ENCODE data around the gene RREB1. TPM values are rescaled to one million over a fixed set of nuclear protein-coding genes. Genes with fewer than 3 reads are reported as not detected.
A peak's percentile ranks its signal among the peaks of the same experiment; 100 is the strongest.

RREB1 gene
- total and polyA plus RNA-seq, 3 donors from 2014 or later: 30.0 to 79.2 (median 75.0) TPM

DNA sequence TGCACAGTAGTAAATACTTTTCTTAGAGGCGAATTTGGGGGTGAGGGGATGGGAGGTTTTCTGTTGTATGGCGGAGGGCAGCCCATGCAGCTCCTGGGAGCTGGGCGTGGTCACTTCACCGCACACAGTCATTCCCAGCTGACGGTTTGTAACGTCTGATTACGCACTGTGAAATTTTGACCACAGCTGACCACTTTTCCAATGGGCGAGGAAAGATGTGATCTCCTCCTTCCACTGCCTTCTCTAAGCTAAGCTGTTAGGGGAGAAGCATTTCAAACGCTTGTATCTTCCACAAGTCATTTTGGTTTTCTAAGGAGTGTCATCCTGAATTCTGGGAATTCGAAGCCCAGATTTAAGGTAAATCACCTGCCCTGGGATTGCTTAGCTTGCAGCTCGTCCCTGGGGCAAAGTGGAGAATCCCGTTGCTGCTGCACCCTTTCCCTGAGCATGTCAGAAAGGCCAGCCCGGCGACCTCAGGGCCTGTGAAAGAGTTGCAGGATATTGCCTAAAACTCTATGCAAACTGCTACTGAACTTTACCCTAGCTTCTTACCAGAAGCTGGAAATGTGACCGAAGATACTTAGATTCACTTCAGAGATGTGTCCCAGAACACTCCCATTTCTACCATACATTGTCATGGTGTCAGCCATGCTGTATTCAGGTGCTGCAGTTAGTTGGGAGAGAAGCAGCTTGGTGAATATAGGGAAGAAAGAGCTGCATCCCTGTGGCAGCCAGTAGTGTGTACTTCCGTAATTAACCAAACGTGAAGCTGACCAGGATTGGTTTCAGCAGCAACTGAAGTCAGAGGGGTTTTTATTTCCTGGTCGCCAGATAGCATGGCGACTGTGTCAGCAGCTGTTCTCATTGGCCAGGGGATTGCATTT is 58.9 kb downstream of the RREB1 start:
- Histone ChIP-seq H3K36me3 (ENCODE audit: low read depth, missing control alignments) (no peaks in the 10 kb centered on the region), H3K4me1 (peaks cover 47% of the 10 kb centered on the region), H3K27ac (no peak overlapping the region), H3K9me3 (no peaks in the 10 kb centered on the region), H3K4me3 (no peak overlapping the region), H3K27me3 (no peaks in the 10 kb centered on the region)
- DNase-seq: no peak
- TF ChIP-seq POLR2A (IDR thresholded peaks at IDR 0.05): no peak
- WGBS, 2 donors: 86 to 87% methylated on average over 19 of the region's 19 CpGs
- intact Hi-C loops (cut with DNase I; ENCODE audit: low total_unique reads): no loop called here

- Histone ChIP-seq H3K9me3 (no peaks in the 10 kb centered on the region), H3K4me1 (peaks cover 57% of the 10 kb centered on the region), H3K4me3 (no peak overlapping the region), H3K27me3 (no peaks in the 10 kb centered on the region), H3K36me3 (ENCODE audit: low read depth, missing control alignments) (no peaks in the 10 kb centered on the region), H3K27ac (no peak overlapping the region)
- WGBS, 2 donors: 29 to 53% methylated on average over 2 to 3 of the region's 3 CpGs
- intact Hi-C loops (cut with DNase I; ENCODE audit: low total_unique reads): no loop called here
- no peak for TF ChIP-seq POLR2A (IDR thresholded peaks at IDR 0.05)
- TF ChIP-seq, protein P1, sequence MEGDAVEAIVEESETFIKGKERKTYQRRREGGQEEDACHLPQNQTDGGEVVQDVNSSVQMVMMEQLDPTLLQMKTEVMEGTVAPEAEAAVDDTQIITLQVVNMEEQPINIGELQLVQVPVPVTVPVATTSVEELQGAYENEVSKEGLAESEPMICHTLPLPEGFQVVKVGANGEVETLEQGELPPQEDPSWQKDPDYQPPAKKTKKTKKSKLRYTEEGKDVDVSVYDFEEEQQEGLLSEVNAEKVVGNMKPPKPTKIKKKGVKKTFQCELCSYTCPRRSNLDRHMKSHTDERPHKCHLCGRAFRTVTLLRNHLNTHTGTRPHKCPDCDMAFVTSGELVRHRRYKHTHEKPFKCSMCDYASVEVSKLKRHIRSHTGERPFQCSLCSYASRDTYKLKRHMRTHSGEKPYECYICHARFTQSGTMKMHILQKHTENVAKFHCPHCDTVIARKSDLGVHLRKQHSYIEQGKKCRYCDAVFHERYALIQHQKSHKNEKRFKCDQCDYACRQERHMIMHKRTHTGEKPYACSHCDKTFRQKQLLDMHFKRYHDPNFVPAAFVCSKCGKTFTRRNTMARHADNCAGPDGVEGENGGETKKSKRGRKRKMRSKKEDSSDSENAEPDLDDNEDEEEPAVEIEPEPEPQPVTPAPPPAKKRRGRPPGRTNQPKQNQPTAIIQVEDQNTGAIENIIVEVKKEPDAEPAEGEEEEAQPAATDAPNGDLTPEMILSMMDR (IDR thresholded peaks at IDR 0.05): no peak
- DNase-seq: no peak
Observed at GRCh38 chr6:7169296-7169721, 61.5 kb downstream of the RREB1 start.

- intact Hi-C loops (cut with DNase I; ENCODE audit: low total_unique reads): no loop called here
- H3K4me3 ChIP-seq: no peak overlapping the region
- peaks cover 53% of the 10 kb centered on the region for H3K4me1 ChIP-seq
- no peak for TF ChIP-seq POLR2A (IDR thresholded peaks at IDR 0.05)
- TF ChIP-seq, protein P1 (IDR thresholded peaks at IDR 0.05): no peak
- no peak for DNase-seq
- no peaks in the 10 kb centered on the region for H3K9me3 ChIP-seq
- H3K27ac ChIP-seq: peak overlapping the region in 1 of 2 donors; percentile 39
- H3K36me3 ChIP-seq (ENCODE audit: low read depth, missing control alignments): no peaks in the 10 kb centered on the region
- H3K27me3 ChIP-seq: no peaks in the 10 kb centered on the region
- WGBS, 2 donors: 74 to 96% methylated on average over 2 to 6 of the region's 6 CpGs
Observed at GRCh38 chr6:7170117-7170732, 62.5 kb downstream of the RREB1 start.

- H3K36me3 ChIP-seq (ENCODE audit: low read depth, missing control alignments): no peaks in the 10 kb centered on the region
- no peaks in the 10 kb centered on the region for H3K9me3 ChIP-seq
- DNase-seq: no peak
- no peak overlapping the region for H3K27ac ChIP-seq
- H3K27me3 ChIP-seq: no peaks in the 10 kb centered on the region
- 72 to 84% methylated on average over 10 of the region's 10 CpGs for WGBS, 2 donors
- TF ChIP-seq POLR2A (IDR thresholded peaks at IDR 0.05): no peak
- TF ChIP-seq, protein P1 (IDR thresholded peaks at IDR 0.05): no peak
- H3K4me3 ChIP-seq: no peak overlapping the region
- intact Hi-C loops (cut with DNase I; ENCODE audit: low total_unique reads): no loop called here
- peaks cover 51% of the 10 kb centered on the region for H3K4me1 ChIP-seq
Observed at GRCh38 chr6:7171119-7171518, 63.4 kb downstream of the RREB1 start.

- 90 to 92% methylated on average over 5 of the region's 5 CpGs for WGBS, 2 donors
- intact Hi-C loops (cut with DNase I; ENCODE audit: low total_unique reads): no loop called here
- H3K27ac ChIP-seq: no peak overlapping the region
- peaks cover 47% of the 10 kb centered on the region for H3K4me1 ChIP-seq
- no peak for DNase-seq
- H3K36me3 ChIP-seq (ENCODE audit: low read depth, missing control alignments): no peaks in the 10 kb centered on the region
- TF ChIP-seq, protein P1 (IDR thresholded peaks at IDR 0.05): no peak
- TF ChIP-seq POLR2A (IDR thresholded peaks at IDR 0.05): no peak
- no peaks in the 10 kb centered on the region for H3K9me3 ChIP-seq
- no peak overlapping the region for H3K4me3 ChIP-seq
- no peaks in the 10 kb centered on the region for H3K27me3 ChIP-seq
Observed at GRCh38 chr6:7171733-7172132, 64.0 kb downstream of the RREB1 start.

Measured in testis (tissue), 3 donors.